Mesothelial cell of epicardium (in vitro differentiated cells): ENCODE results near the gene RALY. TPM values are rescaled to one million over a fixed set of nuclear protein-coding genes. Genes with fewer than 3 reads are reported as not detected.
"Not testable (repeated sequence)": the region's sequence is repeated elsewhere in the genome, so short reads cannot be mapped to it uniquely, and the experiment has no call there.

Experiments
- DNase-seq, 2 experiments: peaks; one replicate each; pipeline ENCODE4 v3.0.0; 2021; ENCODE audit warnings: low spot score in 2 of 2; ENCODE audit not compliant: unreplicated experiment in 2 of 2
- H3K27ac Mint-ChIP-seq: 2 replicates; pipeline ENCODE4 v1.8.0; 2021; ENCODE audit warnings: mixed read lengths
- H3K27me3 Mint-ChIP-seq: 2 replicates; pipeline ENCODE4 v1.8.0; 2021; ENCODE audit warnings: low read depth, mixed read lengths
- H3K36me3 Mint-ChIP-seq: 2 replicates; pipeline ENCODE4 v1.8.0; 2021; ENCODE audit warnings: mixed read lengths
- H3K4me1 Mint-ChIP-seq: 2 replicates; pipeline ENCODE4 v1.8.0; 2021; ENCODE audit warnings: mixed read lengths
- H3K4me3 Mint-ChIP-seq: 2 replicates; pipeline ENCODE4 v1.8.0; 2021; ENCODE audit warnings: mild to moderate bottlenecking, moderate library complexity, mixed read lengths
- H3K9me3 Mint-ChIP-seq: 2 replicates; pipeline ENCODE4 v1.8.0; 2021; ENCODE audit warnings: mixed read lengths
- CTCF ChIP-seq: fragments of 200-600 bp; sonication (generic); IDR thresholded peaks from one replicate; pipeline ENCODE4 v1.5.0; 2021; ENCODE audit warnings: antibody characterized with exemption; ENCODE audit not compliant: unreplicated experiment
- total RNA-seq: library from RNA; stranded (reverse); gene quantifications from 3 replicates; pipeline ENCODE4 v1.2.1, GENCODE V29; 2021

The RALY gene
- total RNA-seq, 1 donor from 2014 or later = 139 TPM

DNA sequence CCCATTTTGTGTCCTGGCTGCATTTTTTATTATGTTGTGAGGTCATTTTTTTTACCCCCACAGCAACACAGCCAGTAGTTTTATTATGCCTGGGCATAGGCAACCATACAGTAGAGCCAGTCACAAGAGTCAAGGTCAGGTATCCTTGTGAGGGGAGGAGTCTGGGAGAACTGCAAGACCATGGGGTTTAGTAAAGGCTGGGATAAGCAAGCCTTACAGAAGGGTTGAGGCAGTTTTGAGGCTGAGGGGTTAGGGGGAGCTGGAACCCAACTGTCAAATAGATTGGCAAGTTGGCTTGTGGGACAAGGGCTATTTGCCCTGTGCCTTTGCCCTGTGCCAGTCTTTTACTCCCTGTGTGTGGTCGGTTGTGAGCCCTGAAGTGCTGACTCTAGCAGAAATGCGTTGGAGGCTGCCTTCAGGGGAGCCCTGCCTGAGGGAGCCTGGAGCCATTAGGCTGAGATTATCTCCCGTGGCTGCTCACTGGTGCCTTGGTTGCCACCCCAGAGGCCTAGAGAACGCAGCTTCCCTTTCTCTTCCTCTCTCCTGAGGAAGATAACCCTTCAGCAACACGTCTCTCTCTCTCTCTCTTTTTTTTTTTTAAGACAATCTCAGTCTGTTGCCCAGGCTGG lies 31.1 kb downstream of the RALY start:
- Mint-ChIP-seq H3K27ac (no peak overlapping the region), H3K27me3 (no peaks in the 10 kb centered on the region), H3K4me1 (peaks cover 40% of the 10 kb centered on the region), H3K9me3 (no peaks in the 10 kb centered on the region), H3K36me3 (no peaks in the 10 kb centered on the region), H3K4me3 (no peak overlapping the region)
- no peak for DNase-seq
- no peak for TF ChIP-seq CTCF

- not testable (repeated sequence) for DNase-seq, H3K27ac Mint-ChIP-seq, H3K27me3 Mint-ChIP-seq, H3K4me3 Mint-ChIP-seq, H3K36me3 Mint-ChIP-seq, H3K9me3 Mint-ChIP-seq
- peaks cover 29% of the 10 kb centered on the region for H3K4me1 Mint-ChIP-seq
These were observed 34.3 kb downstream of the RALY start for GRCh38 chr20:34028013-34028412.

DNA sequence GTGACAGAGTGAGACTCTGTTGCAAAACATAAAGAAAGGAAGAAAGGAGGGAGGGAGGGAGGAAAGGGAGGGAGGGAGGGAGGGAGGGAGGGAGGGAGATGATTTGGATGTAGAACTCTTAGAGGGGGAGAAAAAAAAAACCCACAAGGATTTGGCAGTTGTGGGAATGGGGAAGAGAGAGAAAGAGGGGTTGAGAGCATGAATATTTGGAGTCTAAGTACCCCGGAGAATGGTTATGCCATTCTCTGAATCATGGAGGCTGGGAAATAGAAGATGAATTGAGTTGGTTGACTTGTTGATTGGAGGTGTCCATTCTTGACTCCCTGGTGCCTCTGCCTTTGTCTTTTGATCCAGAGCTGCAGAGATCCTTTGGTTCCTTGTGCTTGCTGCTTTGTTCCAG lies 35.7 kb downstream of the RALY start:
- Mint-ChIP-seq H3K27ac (peak overlapping the region; percentile 22), H3K4me3 (no peak overlapping the region), H3K9me3 (no peaks in the 10 kb centered on the region), H3K4me1 (peaks cover 23% of the 10 kb centered on the region), H3K36me3 (peaks cover 12% of the 10 kb centered on the region), H3K27me3 (no peaks in the 10 kb centered on the region)
- no peak for DNase-seq
- TF ChIP-seq CTCF = no peak

- Mint-ChIP-seq H3K36me3 (peaks cover 15% of the 10 kb centered on the region), H3K27ac (no peak overlapping the region)
- DNase-seq = no peak
These were observed 36.7 kb downstream of the RALY start for GRCh38 chr20:34030456-34030855.

DNA sequence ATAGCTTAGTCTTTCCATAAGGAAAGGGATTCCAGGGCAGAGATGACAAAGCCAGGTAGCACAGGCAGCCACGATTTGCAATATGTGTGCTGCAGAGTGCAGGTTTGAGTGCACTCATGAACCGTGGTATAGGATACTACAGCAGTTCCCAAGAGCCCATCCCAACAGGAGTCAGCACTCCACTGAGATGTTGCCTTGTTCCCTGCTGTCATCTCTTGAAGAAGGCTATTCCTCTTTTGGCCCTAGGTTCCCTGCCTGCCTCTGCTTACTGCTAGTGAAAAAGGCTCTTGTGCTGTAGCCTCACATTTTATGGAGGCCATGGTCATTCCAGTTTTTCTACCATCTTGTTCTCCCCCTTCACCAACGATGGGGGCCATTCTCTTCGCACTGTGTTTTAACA lies 40.2 kb downstream of the RALY start:
- no peaks in the 10 kb centered on the region for H3K9me3 Mint-ChIP-seq
- peaks cover 15% of the 10 kb centered on the region for H3K36me3 Mint-ChIP-seq
- peaks cover 9% of the 10 kb centered on the region for H3K4me1 Mint-ChIP-seq
- no peak overlapping the region for H3K4me3 Mint-ChIP-seq
- no peak for DNase-seq
- H3K27me3 Mint-ChIP-seq = no peaks in the 10 kb centered on the region
- no peak for TF ChIP-seq CTCF
- no peak overlapping the region for H3K27ac Mint-ChIP-seq

More at GRCh38 chr20:34030456-34030855, 36.7 kb downstream of the RALY start:
- no peak overlapping the region for H3K4me3 Mint-ChIP-seq
- H3K27me3 Mint-ChIP-seq = no peaks in the 10 kb centered on the region
- H3K9me3 Mint-ChIP-seq = no peaks in the 10 kb centered on the region
- peaks cover 13% of the 10 kb centered on the region for H3K4me1 Mint-ChIP-seq
- TF ChIP-seq CTCF = no peak

GRCh38 chr20:34037121-34037520 lies 43.4 kb downstream of the RALY start:
- H3K4me1 Mint-ChIP-seq = peaks cover 10% of the 10 kb centered on the region
- H3K36me3 Mint-ChIP-seq = peaks cover 11% of the 10 kb centered on the region
- peak overlapping the region; percentile 22 for H3K27ac Mint-ChIP-seq
- TF ChIP-seq CTCF = no peak
- no peak overlapping the region for H3K4me3 Mint-ChIP-seq
- H3K27me3 Mint-ChIP-seq = no peaks in the 10 kb centered on the region
- no peaks in the 10 kb centered on the region for H3K9me3 Mint-ChIP-seq
- DNase-seq = no peak
